ENCODE results near the gene ZNF266. TPM values are rescaled to one million over a fixed set of nuclear protein-coding genes. Genes with fewer than 3 reads are reported as not detected.

The ZNF266 gene
- total and polyA plus RNA-seq, 2 experiments from 2014 or later, result 12.7 to 13.9 TPM

GRCh38 chr19:9453953-9454352, 18.6 kb upstream of the ZNF266 start:
- no peak for ATAC-seq
- Histone ChIP-seq H4K20me1 (replicated peaks; ENCODE audit: insufficient read depth) (no peaks in the 10 kb centered on the region), H3K79me2 (replicated peaks; ENCODE audit: insufficient read depth) (no peaks in the 10 kb centered on the region), H3F3A (replicated peaks; ENCODE audit: low read depth) (no peaks in the 10 kb centered on the region), H3K4me1 (ENCODE audit: insufficient read depth) (no peaks in the 10 kb centered on the region), H3K4me3 (no peak overlapping the region), H3K27ac (ENCODE audit: low read depth) (no peak overlapping the region), H2AFZ (no peak overlapping the region), H3K27me3 (ENCODE audit: insufficient read depth) (no peaks in the 10 kb centered on the region), H3K9me2 (ENCODE audit: insufficient read depth) (no peaks in the 10 kb centered on the region; the same call in 1 of the 2 replicates), H3K36me3 (ENCODE audit: insufficient read depth) (no peaks in the 10 kb centered on the region), H3K4me2 (no peak overlapping the region)
- TF ChIP-seq ZNF114 (CRISPR knock-in tag; IDR thresholded peaks at IDR 0.05) (no peak), ETS1 (IDR thresholded peaks at IDR 0.05) (no peak), REST (IDR thresholded peaks at IDR 0.05; ENCODE audit: unreplicated experiment) (no peak), CREB1 (CRISPR knock-in tag; IDR thresholded peaks at IDR 0.05; ENCODE audit: low read depth) (no peak), POLR2AphosphoS5 (IDR thresholded peaks at IDR 0.05; ENCODE audit: low read depth) (no peak), EZH2phosphoT487 (IDR thresholded peaks at IDR 0.05; ENCODE audit: unreplicated experiment) (no peak), NANOG (IDR thresholded peaks at IDR 0.05; ENCODE audit: borderline replicate concordance) (no peak), JUNB (IDR thresholded peaks at IDR 0.05; ENCODE audit: unreplicated experiment) (no peak), ZNF331 (CRISPR knock-in tag; IDR thresholded peaks at IDR 0.05; ENCODE audit: low read depth) (no peak), STAT1 (IDR thresholded peaks at IDR 0.05; ENCODE audit: unreplicated experiment) (no peak), EZH2 (IDR thresholded peaks at IDR 0.05; ENCODE audit: low read depth, unreplicated experiment) (no peak), CTCF (conservative IDR thresholded peaks at IDR 0.05; ENCODE audit: low read depth in 2 of 2) (no peak), ZNF462 (CRISPR knock-in tag; IDR thresholded peaks at IDR 0.05) (no peak)
- no peak for DNase-seq (ENCODE audit: low spot score)
- no peak overlapping the region for H3K4me3 Mint-ChIP-seq
- H3K27ac Mint-ChIP-seq, result no peak overlapping the region
- peaks cover 2% of the 10 kb centered on the region for H3K27me3 Mint-ChIP-seq (ENCODE audit: insufficient read depth, low read depth, poor library complexity)
- H3K9me3 Mint-ChIP-seq, result peaks cover 98% of the 10 kb centered on the region
- H3K4me1 Mint-ChIP-seq, result no peaks in the 10 kb centered on the region
- H3K36me3 Mint-ChIP-seq (ENCODE audit: low read depth), result peaks cover 29% of the 10 kb centered on the region

Measured in GM23338 (cell line).